ENCODE results near the gene PATJ. TPM values are rescaled to one million over a fixed set of nuclear protein-coding genes. Genes with fewer than 3 reads are reported as not detected.

PATJ gene
- total RNA-seq, 1 experiment from 2014 or later, result 47.3 TPM

DNA sequence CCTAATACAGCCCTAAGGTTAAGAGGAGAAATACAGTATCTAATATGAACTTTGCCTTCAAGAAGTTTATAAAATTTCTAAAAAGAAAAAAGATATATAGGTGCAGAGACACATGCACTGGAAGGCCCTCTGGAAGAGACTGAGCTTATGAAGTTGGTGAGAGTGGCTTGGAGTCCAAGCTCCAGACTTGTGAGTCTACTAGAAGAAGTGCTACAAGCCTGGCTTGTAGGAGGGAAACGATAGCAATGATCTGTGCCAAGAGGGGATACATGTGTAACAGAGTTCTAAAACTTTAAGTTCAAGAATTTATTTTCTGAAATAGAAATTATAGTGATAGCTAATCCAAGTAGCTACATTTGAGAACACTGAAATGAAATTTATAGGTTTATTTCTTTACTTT lies 213.0 kb downstream of the PATJ start:
- H3K4me2 ChIP-seq (ENCODE audit: insufficient read depth, insufficient read length, low read length), result no peak overlapping the region
- no peak overlapping the region for H2AK5ac ChIP-seq (ENCODE audit: insufficient read length, low read length)
- no peak overlapping the region for H2BK20ac ChIP-seq (ENCODE audit: low read depth, low read length, poor library complexity, severe bottlenecking)
- no peak overlapping the region for H2BK15ac ChIP-seq (ENCODE audit: low read depth, low read length)
- peaks cover 6% of the 10 kb centered on the region; the same call in 1 of the 2 replicates for H3K4me1 ChIP-seq (ENCODE audit: insufficient read depth, low read length)
- no peaks in the 10 kb centered on the region for H3K79me2 ChIP-seq (ENCODE audit: insufficient read depth, low read length)
- Mint-ChIP-seq H3K4me1 (peaks cover 50 to 51% of the 10 kb centered on the region in 2 experiments), H3K36me3 (ENCODE audit: insufficient read depth in 1 of 3, low read depth in 3 of 3) (peaks cover 0 to 5% (median 0%) of the 10 kb centered on the region in 3 experiments; a peak in 1 of 7 replicates), H3K4me3 (no peak overlapping the region), H3K27me3 (ENCODE audit: low read depth) (no peaks in the 10 kb centered on the region), H3K27ac (no peak overlapping the region), H3K9me3 (no peaks in the 10 kb centered on the region)
- no peak overlapping the region for H2BK12ac ChIP-seq (ENCODE audit: insufficient read length, low read depth, low read length)
- H3K23me2 ChIP-seq (ENCODE audit: insufficient read length, low read depth, low read length, poor library complexity, severe bottlenecking), result no peaks in the 10 kb centered on the region
- WGBS (ENCODE audit: extremely low coverage, insufficient read length, low lambda C conversion rate), result no CpG with 5 or more reads among the region's 1 CpG
- TF ChIP-seq, protein P1, sequence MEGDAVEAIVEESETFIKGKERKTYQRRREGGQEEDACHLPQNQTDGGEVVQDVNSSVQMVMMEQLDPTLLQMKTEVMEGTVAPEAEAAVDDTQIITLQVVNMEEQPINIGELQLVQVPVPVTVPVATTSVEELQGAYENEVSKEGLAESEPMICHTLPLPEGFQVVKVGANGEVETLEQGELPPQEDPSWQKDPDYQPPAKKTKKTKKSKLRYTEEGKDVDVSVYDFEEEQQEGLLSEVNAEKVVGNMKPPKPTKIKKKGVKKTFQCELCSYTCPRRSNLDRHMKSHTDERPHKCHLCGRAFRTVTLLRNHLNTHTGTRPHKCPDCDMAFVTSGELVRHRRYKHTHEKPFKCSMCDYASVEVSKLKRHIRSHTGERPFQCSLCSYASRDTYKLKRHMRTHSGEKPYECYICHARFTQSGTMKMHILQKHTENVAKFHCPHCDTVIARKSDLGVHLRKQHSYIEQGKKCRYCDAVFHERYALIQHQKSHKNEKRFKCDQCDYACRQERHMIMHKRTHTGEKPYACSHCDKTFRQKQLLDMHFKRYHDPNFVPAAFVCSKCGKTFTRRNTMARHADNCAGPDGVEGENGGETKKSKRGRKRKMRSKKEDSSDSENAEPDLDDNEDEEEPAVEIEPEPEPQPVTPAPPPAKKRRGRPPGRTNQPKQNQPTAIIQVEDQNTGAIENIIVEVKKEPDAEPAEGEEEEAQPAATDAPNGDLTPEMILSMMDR (conservative IDR thresholded peaks at IDR 0.05), result no peak
- no peaks in the 10 kb centered on the region for H3K27me3 ChIP-seq (ENCODE audit: insufficient read depth, low read length)
- no peaks in the 10 kb centered on the region for H4K20me1 ChIP-seq (ENCODE audit: control insufficient read depth, insufficient read depth, insufficient read length)
- no peaks in the 10 kb centered on the region for H3K9me3 ChIP-seq (ENCODE audit: control insufficient read depth, low read depth, low read length)
- H3K4ac ChIP-seq (ENCODE audit: low read depth, low read length), result no peak overlapping the region
- no peak overlapping the region for H2BK120ac ChIP-seq (ENCODE audit: low read depth, low read length, poor library complexity, severe bottlenecking)
- no peak overlapping the region for H4K5ac ChIP-seq (ENCODE audit: insufficient read length, low read depth, low read length)
- H3K56ac ChIP-seq (ENCODE audit: insufficient read length, low read depth, low read length), result no peak overlapping the region
- H2BK5ac ChIP-seq (ENCODE audit: insufficient read length, low read length), result no peak overlapping the region
- no peak overlapping the region for H2AFZ ChIP-seq (ENCODE audit: low read length)
- no peak overlapping the region for H3K18ac ChIP-seq (ENCODE audit: insufficient read length, low read depth, low read length)
- no peak overlapping the region for H3K9ac ChIP-seq (ENCODE audit: extremely low read depth, insufficient read length, low read length)
- no peaks in the 10 kb centered on the region for H3K79me1 ChIP-seq (ENCODE audit: insufficient read depth, low read depth, low read length, poor library complexity, severe bottlenecking)
- H3K14ac ChIP-seq (ENCODE audit: insufficient read depth, low read length), result no peak overlapping the region
- no peak overlapping the region for H3K27ac ChIP-seq (ENCODE audit: insufficient read length, low read depth, low read length)
- H3K23ac ChIP-seq (ENCODE audit: insufficient read length, low read depth, low read length), result no peak overlapping the region
- no peak for DNase-seq
- H3T11ph ChIP-seq (ENCODE audit: low read length), result no peak overlapping the region
- H4K8ac ChIP-seq (replicated peaks; ENCODE audit: insufficient read length, low read depth, low read length), result no peak overlapping the region
- no peak overlapping the region for H4K91ac ChIP-seq (ENCODE audit: insufficient read length, low read depth, low read length)

All from H9 (cell line).